Nephron progenitor cell (in vitro differentiated cells): ENCODE data around the gene NR1H3.
"Not testable (repeated sequence)": the region's sequence is repeated elsewhere in the genome, so short reads cannot be mapped to it uniquely, and the experiment has no call there.

Experiments used
- DNase-seq: peaks from one replicate; pipeline ENCODE4 v3.0.0; 2021
- H3K27ac Mint-ChIP-seq: 2 replicates; pipeline ENCODE4 v1.8.0; 2021; ENCODE audit warnings: mild to moderate bottlenecking, moderate library complexity, mixed read lengths
- H3K27me3 Mint-ChIP-seq: 2 replicates; pipeline ENCODE4 v1.8.0; 2021; ENCODE audit warnings: mild to moderate bottlenecking, low read depth, mixed read lengths; ENCODE audit not compliant: poor library complexity
- H3K36me3 Mint-ChIP-seq: 2 replicates; pipeline ENCODE4 v1.8.0; 2021; ENCODE audit warnings: low read depth, mixed read lengths
- H3K4me1 Mint-ChIP-seq: 2 replicates; pipeline ENCODE4 v1.8.0; 2021; ENCODE audit warnings: mixed read lengths
- H3K4me3 Mint-ChIP-seq: 2 replicates; pipeline ENCODE4 v1.8.0; 2021; ENCODE audit warnings: mild to moderate bottlenecking, moderate library complexity, mixed read lengths
- H3K9me3 Mint-ChIP-seq: 2 replicates; pipeline ENCODE4 v1.8.0; 2021; ENCODE audit warnings: mild to moderate bottlenecking, moderate library complexity, mixed read lengths
- TF ChIP-seq, protein P1 (sequence below): fragments of 200-600 bp; sonication (generic); IDR thresholded peaks from 2 replicates; pipeline ENCODE4 v1.5.0; 2021; ENCODE audit warnings: antibody characterized with exemption

Gene NR1H3

DNA sequence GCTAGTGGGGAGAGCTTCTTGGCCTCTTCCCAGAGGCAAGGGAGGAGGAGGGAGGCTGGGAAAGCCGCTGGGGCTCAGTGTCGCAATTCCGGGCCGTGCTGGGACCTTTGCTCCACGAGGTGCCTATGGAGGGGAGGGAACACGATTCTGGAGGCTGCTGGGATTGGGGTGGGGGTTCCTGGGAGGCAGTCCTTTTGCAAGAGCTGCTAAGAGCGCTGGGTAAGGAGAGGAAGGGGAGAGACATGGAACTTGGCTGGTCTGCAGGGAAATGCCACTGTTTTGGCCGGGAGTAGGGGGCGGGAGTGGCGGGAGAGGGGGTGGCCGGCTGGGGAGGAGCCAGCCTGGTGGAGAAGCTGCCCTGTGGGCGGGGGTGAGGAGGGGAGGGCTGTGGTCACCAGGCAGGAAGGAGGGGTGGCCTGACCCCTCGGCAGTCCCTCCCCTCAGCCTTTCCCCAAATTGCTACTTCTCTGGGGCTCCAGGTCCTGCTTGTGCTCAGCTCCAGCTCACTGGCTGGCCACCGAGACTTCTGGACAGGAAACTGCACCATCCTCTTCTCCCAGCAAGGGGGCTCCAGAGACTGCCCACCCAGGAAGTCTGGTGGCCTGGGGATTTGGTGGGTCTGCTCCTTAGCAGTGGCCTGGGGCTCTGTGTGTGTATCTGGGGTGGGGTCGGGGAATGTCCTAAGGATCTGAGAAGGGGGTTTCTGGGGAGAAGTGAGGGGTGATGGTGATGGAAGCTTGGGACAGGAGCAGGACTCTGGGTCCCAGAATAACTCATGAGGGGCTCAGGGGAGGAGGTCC, at the start of gene NR1H3:
Gene NR1H3 (plus strand): TSS at position 480 of the 800 bp plus-strand sequence. CDS start 1,221 bp downstream, outside the sequence.
- DNase-seq: peak; percentile 73
- H3K27ac Mint-ChIP-seq: peak within 1 kb of the TSS; percentile 93
- peaks cover 58% of the 10 kb centered on the region for H3K4me1 Mint-ChIP-seq
- no peaks in the 10 kb centered on the region for H3K36me3 Mint-ChIP-seq
- H3K4me3 Mint-ChIP-seq: peak within 1 kb of the TSS; percentile 74
- peaks cover 3% of the 10 kb centered on the region for H3K27me3 Mint-ChIP-seq
- TF ChIP-seq, protein P1, sequence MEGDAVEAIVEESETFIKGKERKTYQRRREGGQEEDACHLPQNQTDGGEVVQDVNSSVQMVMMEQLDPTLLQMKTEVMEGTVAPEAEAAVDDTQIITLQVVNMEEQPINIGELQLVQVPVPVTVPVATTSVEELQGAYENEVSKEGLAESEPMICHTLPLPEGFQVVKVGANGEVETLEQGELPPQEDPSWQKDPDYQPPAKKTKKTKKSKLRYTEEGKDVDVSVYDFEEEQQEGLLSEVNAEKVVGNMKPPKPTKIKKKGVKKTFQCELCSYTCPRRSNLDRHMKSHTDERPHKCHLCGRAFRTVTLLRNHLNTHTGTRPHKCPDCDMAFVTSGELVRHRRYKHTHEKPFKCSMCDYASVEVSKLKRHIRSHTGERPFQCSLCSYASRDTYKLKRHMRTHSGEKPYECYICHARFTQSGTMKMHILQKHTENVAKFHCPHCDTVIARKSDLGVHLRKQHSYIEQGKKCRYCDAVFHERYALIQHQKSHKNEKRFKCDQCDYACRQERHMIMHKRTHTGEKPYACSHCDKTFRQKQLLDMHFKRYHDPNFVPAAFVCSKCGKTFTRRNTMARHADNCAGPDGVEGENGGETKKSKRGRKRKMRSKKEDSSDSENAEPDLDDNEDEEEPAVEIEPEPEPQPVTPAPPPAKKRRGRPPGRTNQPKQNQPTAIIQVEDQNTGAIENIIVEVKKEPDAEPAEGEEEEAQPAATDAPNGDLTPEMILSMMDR: peak; percentile 53
- H3K9me3 Mint-ChIP-seq: no peaks in the 10 kb centered on the region

DNA sequence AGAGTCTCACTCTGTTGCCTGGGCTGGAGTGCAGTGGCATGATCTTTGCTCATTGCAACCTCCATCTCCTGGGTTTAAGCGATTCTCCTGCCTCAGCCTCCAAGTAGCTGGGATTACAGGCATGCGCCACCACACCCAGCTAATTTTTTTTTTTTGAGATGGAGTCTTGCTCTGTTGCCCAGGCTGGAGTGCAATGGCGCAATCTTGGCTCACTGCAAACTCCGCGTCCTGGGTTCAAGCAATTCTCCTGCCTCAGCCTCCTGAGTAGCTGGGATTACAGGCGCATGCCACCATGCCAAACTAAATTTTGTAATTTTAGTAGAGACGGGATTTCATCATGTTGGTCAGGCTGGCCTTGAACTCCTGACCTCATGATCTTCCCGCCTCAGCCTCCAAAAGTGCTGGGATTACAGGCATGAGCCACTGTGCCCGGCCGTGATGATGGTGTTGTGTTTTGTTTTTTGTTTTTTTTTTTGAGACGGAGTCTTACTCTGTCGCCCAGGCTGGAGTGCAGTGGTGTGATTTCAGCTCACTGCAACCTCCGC, 49.7 kb upstream of the NR1H3 start:
- H3K27me3 Mint-ChIP-seq, H3K4me3 Mint-ChIP-seq, H3K27ac Mint-ChIP-seq, DNase-seq, H3K36me3 Mint-ChIP-seq, H3K9me3 Mint-ChIP-seq, H3K4me1 Mint-ChIP-seq: not testable (repeated sequence)

DNA sequence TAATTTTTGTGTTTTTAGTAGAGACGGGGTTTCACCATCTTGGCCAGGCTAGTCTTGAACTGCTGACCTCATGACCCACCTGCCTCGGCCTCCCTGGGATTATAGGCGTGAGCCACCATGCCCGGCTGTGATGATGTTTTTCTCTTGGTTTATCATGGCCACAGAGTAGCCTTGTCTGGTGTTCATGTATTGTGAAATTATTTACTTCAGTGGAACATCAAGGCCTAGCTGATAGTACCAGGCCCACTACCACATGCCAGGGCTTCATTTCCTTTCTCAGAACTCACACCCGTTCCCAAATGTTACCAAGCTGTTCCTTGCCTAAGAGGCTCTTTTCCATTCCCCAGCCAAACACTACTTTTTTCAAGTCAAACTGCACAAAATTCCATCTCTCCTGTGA, 49.2 kb upstream of the NR1H3 start:
- TF ChIP-seq, protein P1: no peak
- Mint-ChIP-seq H3K4me3 (no peak overlapping the region), H3K27me3 (peaks cover 6% of the 10 kb centered on the region), H3K4me1 (no peaks in the 10 kb centered on the region), H3K27ac (no peak overlapping the region), H3K36me3 (no peaks in the 10 kb centered on the region), H3K9me3 (no peaks in the 10 kb centered on the region)
- DNase-seq: no peak

DNA sequence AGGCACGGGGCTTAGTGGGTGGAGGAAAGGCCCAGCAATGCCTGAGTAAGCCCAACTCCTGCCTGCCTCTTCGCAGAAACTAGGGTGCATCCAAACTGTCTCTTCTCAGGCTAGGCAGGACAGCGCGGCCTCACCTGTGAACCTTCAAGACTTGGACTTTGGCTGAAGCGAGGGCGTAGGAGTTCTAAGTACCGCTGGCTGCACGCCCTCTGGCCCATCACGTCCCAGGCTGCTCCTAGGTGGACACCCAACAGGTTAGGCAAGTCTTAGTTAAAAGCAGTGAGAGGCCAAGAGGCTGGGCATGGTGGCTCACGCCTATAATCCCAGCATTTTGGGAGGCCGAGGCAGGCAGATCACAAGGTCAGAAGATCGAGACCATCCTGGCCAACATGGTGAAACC, 44.9 kb upstream of the NR1H3 start:
- Mint-ChIP-seq H3K27me3 (peaks cover 4% of the 10 kb centered on the region), H3K4me1 (peaks cover 26% of the 10 kb centered on the region), H3K4me3 (no peak overlapping the region), H3K9me3 (no peaks in the 10 kb centered on the region), H3K36me3 (peaks cover 9% of the 10 kb centered on the region), H3K27ac (no peak overlapping the region)
- TF ChIP-seq, protein P1: no peak
- DNase-seq: no peak

DNA sequence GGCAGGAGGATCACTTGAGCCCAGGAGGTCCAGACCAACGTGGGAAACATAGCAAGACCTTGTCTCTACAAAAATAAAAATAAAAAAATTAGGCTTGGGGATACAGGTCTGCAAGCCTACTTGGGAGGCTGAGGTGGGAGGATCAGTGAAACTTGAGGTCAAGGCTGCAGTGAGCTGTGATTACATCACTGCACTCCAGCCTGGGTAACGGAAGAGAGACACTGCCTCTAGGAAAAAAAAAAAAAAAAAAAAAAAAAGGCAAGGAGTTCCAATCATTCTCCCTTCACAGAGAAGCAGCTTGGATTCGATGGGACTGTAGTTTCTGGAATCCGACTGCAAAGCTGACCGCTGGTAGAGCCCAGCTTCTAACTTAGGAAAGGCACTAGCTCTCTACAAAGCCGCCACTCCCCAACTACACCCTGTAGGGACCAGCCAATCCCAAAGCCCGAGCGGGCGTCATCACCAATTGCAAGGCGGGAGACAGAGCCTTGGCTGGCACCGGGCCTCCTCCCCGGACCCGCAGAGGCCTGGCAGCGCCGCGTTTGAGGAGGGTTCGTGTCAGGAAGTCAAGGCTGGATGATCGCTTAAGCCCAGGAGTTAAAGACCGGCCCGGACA, 43.7 kb upstream of the NR1H3 start:
- no peak for DNase-seq
- H3K4me3 Mint-ChIP-seq: peak overlapping the region; percentile 79
- peak overlapping the region; percentile 16 for H3K27ac Mint-ChIP-seq
- TF ChIP-seq, protein P1: no peak
- H3K36me3 Mint-ChIP-seq: peaks cover 17% of the 10 kb centered on the region
- H3K4me1 Mint-ChIP-seq: peaks cover 34% of the 10 kb centered on the region
- H3K9me3 Mint-ChIP-seq: no peaks in the 10 kb centered on the region
- H3K27me3 Mint-ChIP-seq: peaks cover 4% of the 10 kb centered on the region

DNA sequence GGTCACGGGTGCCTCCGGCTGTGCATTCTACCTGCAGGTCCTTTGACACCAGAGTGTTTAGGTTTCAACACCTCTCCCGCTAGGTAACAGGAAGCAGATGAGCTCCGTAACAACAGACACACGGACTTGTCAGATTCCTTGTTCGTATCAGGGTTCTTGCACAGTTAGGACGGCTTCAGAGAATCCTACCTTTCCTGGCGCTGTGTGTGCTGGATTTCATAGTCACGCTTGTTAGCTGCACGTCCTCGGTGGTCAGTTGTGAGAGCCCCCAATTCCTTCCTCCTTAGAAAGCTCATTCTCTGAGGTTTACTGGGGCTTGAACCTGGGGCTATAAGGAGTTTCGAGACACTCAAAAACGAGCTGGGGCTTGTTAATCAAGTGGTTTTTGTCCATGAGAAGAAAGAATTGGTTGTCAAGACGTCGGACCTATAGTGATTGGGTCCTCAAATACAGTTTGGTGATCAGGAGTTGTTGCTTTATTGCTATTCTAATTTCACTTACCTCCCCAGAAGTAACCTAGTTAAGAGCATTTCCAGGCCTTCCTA, 42.4 kb upstream of the NR1H3 start:
- peaks cover 40% of the 10 kb centered on the region for H3K4me1 Mint-ChIP-seq
- no peaks in the 10 kb centered on the region for H3K9me3 Mint-ChIP-seq
- peak overlapping the region; percentile 87 for H3K4me3 Mint-ChIP-seq
- peaks cover 8% of the 10 kb centered on the region for H3K27me3 Mint-ChIP-seq
- peaks cover 29% of the 10 kb centered on the region for H3K36me3 Mint-ChIP-seq
- TF ChIP-seq, protein P1: no peak
- DNase-seq: peak; percentile 14
- H3K27ac Mint-ChIP-seq: peak overlapping the region; percentile 77
